NCI-H146 treated with DMSO at 0.1 percent for 48 hours (cell line): ENCODE measurements around the gene ARFIP1.
"Not testable (repeated sequence)": the region's sequence is repeated elsewhere in the genome, so short reads cannot be mapped to it uniquely, and the experiment has no call there.

Experiments used
- DNase-seq: peaks from one replicate; lab custom pipeline; 2025; ENCODE audit not compliant: unreplicated experiment; lab: John Stamatoyannopoulos, UW

ARFIP1 gene

GRCh38 chr4:152836936-152837335, 57.2 kb downstream of the ARFIP1 start:
- no peak for DNase-seq

- not testable (repeated sequence) for DNase-seq
Observed at GRCh38 chr4:152839729-152840128, 60.0 kb downstream of the ARFIP1 start.

GRCh38 chr4:152843481-152844090, 63.8 kb downstream of the ARFIP1 start:
- DNase-seq: no peak

- DNase-seq: no peak
Observed at GRCh38 chr4:152847376-152847775, 67.6 kb downstream of the ARFIP1 start.

GRCh38 chr4:152848508-152848907, 68.8 kb downstream of the ARFIP1 start:
- DNase-seq: no peak

GRCh38 chr4:152849350-152849749, 69.6 kb downstream of the ARFIP1 start:
- DNase-seq: no peak

- no peak for DNase-seq
Observed at GRCh38 chr4:152850377-152850776, 70.6 kb downstream of the ARFIP1 start.

GRCh38 chr4:152851226-152851625, 71.5 kb downstream of the ARFIP1 start:
- no peak for DNase-seq

- no peak for DNase-seq
Observed at GRCh38 chr4:152853293-152853692, 73.5 kb downstream of the ARFIP1 start.

- not testable (repeated sequence) for DNase-seq
Observed at GRCh38 chr4:152854016-152854415, 74.3 kb downstream of the ARFIP1 start.

GRCh38 chr4:152856960-152857359, 77.2 kb downstream of the ARFIP1 start:
- DNase-seq: no peak

GRCh38 chr4:152858934-152859333, 79.2 kb downstream of the ARFIP1 start:
- no peak for DNase-seq

- no peak for DNase-seq
Observed at GRCh38 chr4:152860046-152860445, 80.3 kb downstream of the ARFIP1 start.

- no peak for DNase-seq
Observed at GRCh38 chr4:152862608-152863007, 82.9 kb downstream of the ARFIP1 start.

- DNase-seq: no peak
Observed at GRCh38 chr4:152864361-152864760, 84.6 kb downstream of the ARFIP1 start.

- not testable (repeated sequence) for DNase-seq
Observed at GRCh38 chr4:152866432-152866993, 86.8 kb downstream of the ARFIP1 start.

- DNase-seq: no peak
Observed at GRCh38 chr4:152870606-152871005, 90.9 kb downstream of the ARFIP1 start.

- DNase-seq: no peak
Observed at GRCh38 chr4:152875261-152875660, 95.5 kb downstream of the ARFIP1 start.

- DNase-seq: no peak
Observed at GRCh38 chr4:152877868-152878267, 98.1 kb downstream of the ARFIP1 start.

- no peak for DNase-seq
Observed at GRCh38 chr4:152880263-152880662, 100.5 kb downstream of the ARFIP1 start.

GRCh38 chr4:152881974-152882373, 102.2 kb downstream of the ARFIP1 start:
- no peak for DNase-seq

- no peak for DNase-seq
Observed at GRCh38 chr4:152885185-152885584, 105.4 kb downstream of the ARFIP1 start.

- no peak for DNase-seq
Observed at GRCh38 chr4:152886201-152886600, 106.4 kb downstream of the ARFIP1 start.
